Measurements from ENCODE around the gene GCN1.

GCN1 gene

GRCh38 chr12:120093336-120093591 is 101.3 kb downstream of the GCN1 start:
- no peak overlapping the region for H3K4me3 ChIP-seq (ENCODE audit: low read depth, low read length)
- ChIA-PET POLR2A (interaction anchor here (2.6 kb wide), 1 partner anchor 23 kb away, joined by 9 read pairs; the partner anchor contains the start of gene RAB35), CTCF (interaction anchor here (0.6 kb wide), 1 partner anchor 22 kb away, joined by 3 read pairs; no protein-coding TSS in a partner anchor)
- H3K9me3 ChIP-seq (ENCODE audit: control insufficient read depth, insufficient read depth, low read depth, low read length): no peaks in the 10 kb centered on the region
- TF ChIP-seq ZBTB8A (tag by site-specific recombination; IDR thresholded peaks at IDR 0.05) (peak; percentile 46), GLIS2 (tag by site-specific recombination; IDR thresholded peaks at IDR 0.05) (peak; percentile 47; the same call in 1 of the 2 replicates), TRIM28 (IDR thresholded peaks at IDR 0.05; ENCODE audit: borderline replicate concordance, low read length) (no peak), ZNF449 (tag by site-specific recombination; IDR thresholded peaks at IDR 0.05) (peak; percentile 92)
- 0 out of 2 replicates have a peak overlapping the region, but pooled peaks have one; percentile 24 for H3K27ac ChIP-seq (ENCODE audit: extremely low read depth, low read depth, low read length)
- peaks cover 0 to 40% of the 10 kb centered on the region in 2 experiments; a peak in 2 of 3 replicates for H3K36me3 ChIP-seq (ENCODE audit: control insufficient read depth in 2 of 2, insufficient read depth in 1 of 2, low read length in 2 of 2)
- H3K4me1 ChIP-seq (ENCODE audit: control insufficient read depth, insufficient read depth, low read length): peaks cover 8% of the 10 kb centered on the region; the same call in 1 of the 2 replicates

GRCh38 chr12:120092551-120093335 is 101.8 kb downstream of the GCN1 start:
- no peak overlapping the region for H3K4me3 ChIP-seq (ENCODE audit: low read depth, low read length)
- H3K36me3 ChIP-seq (ENCODE audit: control insufficient read depth in 2 of 2, insufficient read depth in 1 of 2, low read length in 2 of 2): peaks cover 0 to 37% of the 10 kb centered on the region in 2 experiments; a peak in 2 of 3 replicates
- no peak for TF ChIP-seq ZBTB6 (tag by site-specific recombination; IDR thresholded peaks at IDR 0.05)
- TF ChIP-seq ZNF629 (tag by site-specific recombination; IDR thresholded peaks at IDR 0.05): no peak
- peak; percentile 80; the same call in 1 of the 2 replicates for TF ChIP-seq ZNF223 (tag by site-specific recombination; IDR thresholded peaks at IDR 0.05)
- ChIA-PET CTCF (interaction anchor here (1.2 kb wide), 1 partner anchor 32 kb away, joined by 3 read pairs; no protein-coding TSS in a partner anchor), POLR2A (interaction anchor here (2.6 kb wide), 1 partner anchor 24 kb away, joined by 9 read pairs; the partner anchor contains the start of gene RAB35)
- no peaks in the 10 kb centered on the region for H3K9me3 ChIP-seq (ENCODE audit: control insufficient read depth, insufficient read depth, low read depth, low read length)
- H3K27ac ChIP-seq (ENCODE audit: extremely low read depth, low read depth, low read length): 0 out of 2 replicates have a peak overlapping the region, but pooled peaks have one; percentile 24
- peaks cover 8% of the 10 kb centered on the region; the same call in 1 of the 2 replicates for H3K4me1 ChIP-seq (ENCODE audit: control insufficient read depth, insufficient read depth, low read length)

- POLR2A ChIA-PET: interaction anchor here (0.6 to 2.6 kb wide), 3 partner anchors 25 to 583 kb away, joined by 3 to 14 read pairs (median 9); partner anchors contain the start of gene RAB35
- no peaks in the 10 kb centered on the region for H3K9me3 ChIP-seq (ENCODE audit: control insufficient read depth, insufficient read depth, low read depth, low read length)
- H3K36me3 ChIP-seq (ENCODE audit: control insufficient read depth in 2 of 2, insufficient read depth in 1 of 2, low read length in 2 of 2): peaks cover 0 to 26% of the 10 kb centered on the region in 2 experiments; a peak in 1 of 3 replicates
- H3K4me3 ChIP-seq (ENCODE audit: low read depth, low read length): no peak overlapping the region
- peaks cover 8% of the 10 kb centered on the region; the same call in 1 of the 2 replicates for H3K4me1 ChIP-seq (ENCODE audit: control insufficient read depth, insufficient read depth, low read length)
- CTCF ChIA-PET: interaction anchor here (0.6 to 1.2 kb wide), 3 partner anchors 9 to 33 kb away, joined by 3 read pairs; no protein-coding TSS in a partner anchor
- H3K27ac ChIP-seq (ENCODE audit: extremely low read depth, low read depth, low read length): no peak overlapping the region
- TF ChIP-seq ZBTB44 (tag by site-specific recombination; IDR thresholded peaks at IDR 0.05) (peak; percentile 79), HOXD13 (CRISPR knock-in tag; IDR thresholded peaks at IDR 0.05; ENCODE audit: borderline replicate concordance) (no peak), ZNF48 (tag by site-specific recombination; IDR thresholded peaks at IDR 0.05) (no peak), ZNF76 (tag by site-specific recombination; IDR thresholded peaks at IDR 0.05; ENCODE audit: borderline replicate concordance, low read depth) (no peak), KLF10 (tag by site-specific recombination; IDR thresholded peaks at IDR 0.05) (peak; percentile 88), ZNF776 (tag by site-specific recombination; IDR thresholded peaks at IDR 0.05; ENCODE audit: borderline replicate concordance) (peak; percentile 98), ZNF398 (tag by site-specific recombination; IDR thresholded peaks at IDR 0.05) (peak; percentile 48; the same call in 1 of the 2 replicates), ZNF571 (tag by site-specific recombination; IDR thresholded peaks at IDR 0.05) (peak; percentile 97), ZNF544 (tag by site-specific recombination; IDR thresholded peaks at IDR 0.05) (peak; percentile 99), ZNF214 (tag by site-specific recombination; IDR thresholded peaks at IDR 0.05; ENCODE audit: borderline replicate concordance) (no peak), ZNF324 (tag by site-specific recombination; IDR thresholded peaks at IDR 0.05) (peak; percentile 32; the same call in 1 of the 2 replicates), ZNF792 (tag by site-specific recombination; IDR thresholded peaks at IDR 0.05) (no peak), ZNF2 (tag by site-specific recombination; IDR thresholded peaks at IDR 0.05) (no peak), WT1 (tag by site-specific recombination; IDR thresholded peaks at IDR 0.05) (no peak), ZNF184 (tag by site-specific recombination; IDR thresholded peaks at IDR 0.05) (peak; percentile 95), BCL11A (tag by site-specific recombination; IDR thresholded peaks at IDR 0.05; ENCODE audit: low read depth) (no peak)
Observed at GRCh38 chr12:120091371-120092090, 103.0 kb downstream of the GCN1 start.
